Myometrial cell (primary cell): ENCODE data around the gene KIFAP3. TPM values are rescaled to one million over a fixed set of nuclear protein-coding genes. Genes with fewer than 3 reads are reported as not detected.

ENCODE experiments used
- total RNA-seq: library from RNA; depleted of rRNA; stranded (reverse); fragments of >200 nt; gene quantifications from 2 replicates; pipeline ENCODE4 v1.2.3, GENCODE V29; 2015

Gene KIFAP3
- 19.0 and 23.7 TPM in 2 replicates for total RNA-seq

DNA sequence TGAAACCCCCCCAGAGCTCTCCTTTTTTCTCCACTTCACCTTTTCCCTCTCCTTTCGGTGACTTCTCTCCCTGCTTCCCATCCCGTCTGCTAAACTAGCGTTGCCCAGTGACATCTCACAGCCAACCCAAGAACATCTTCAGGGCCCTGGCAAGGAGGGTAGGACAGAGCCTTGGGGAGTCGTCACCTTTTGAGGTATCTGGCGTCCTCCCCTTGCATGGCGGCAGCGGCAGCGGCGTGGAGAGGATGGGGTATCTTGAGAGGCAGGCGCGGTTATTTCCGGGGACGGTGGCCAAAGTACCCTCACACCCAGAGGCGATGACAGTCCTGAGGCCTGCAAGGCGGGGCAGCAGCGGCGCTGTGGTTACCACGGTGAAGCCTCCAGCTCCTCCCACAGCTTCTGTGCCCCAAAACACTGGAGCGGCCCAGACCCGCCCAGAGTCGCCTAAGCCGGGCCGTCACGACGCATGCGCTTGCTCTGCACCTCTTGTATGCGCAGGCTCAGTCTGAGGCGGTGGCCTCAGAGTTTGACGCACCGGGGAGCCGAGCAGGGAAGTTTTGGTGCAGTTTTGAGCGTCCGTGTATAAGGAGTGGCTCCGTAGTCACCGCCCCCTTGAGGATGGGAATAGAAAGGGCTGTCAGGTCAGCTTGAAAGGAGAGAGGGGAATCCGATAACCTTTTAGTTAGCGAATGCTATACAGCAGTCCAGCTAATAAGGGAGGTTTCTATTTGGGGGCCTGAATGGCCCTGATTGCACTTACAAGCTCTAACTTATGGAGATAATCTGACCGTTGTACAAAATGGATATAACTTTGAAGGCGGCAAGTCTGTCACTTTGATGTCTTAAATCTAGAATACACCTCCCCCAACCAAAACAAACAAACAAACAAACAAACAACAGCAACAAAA lies at the start of gene KIFAP3:
TSS of gene KIFAP3 (minus strand) at position 446 of the 908 bp plus-strand sequence. CDS start at position 218, 228 bp downstream.

DNA sequence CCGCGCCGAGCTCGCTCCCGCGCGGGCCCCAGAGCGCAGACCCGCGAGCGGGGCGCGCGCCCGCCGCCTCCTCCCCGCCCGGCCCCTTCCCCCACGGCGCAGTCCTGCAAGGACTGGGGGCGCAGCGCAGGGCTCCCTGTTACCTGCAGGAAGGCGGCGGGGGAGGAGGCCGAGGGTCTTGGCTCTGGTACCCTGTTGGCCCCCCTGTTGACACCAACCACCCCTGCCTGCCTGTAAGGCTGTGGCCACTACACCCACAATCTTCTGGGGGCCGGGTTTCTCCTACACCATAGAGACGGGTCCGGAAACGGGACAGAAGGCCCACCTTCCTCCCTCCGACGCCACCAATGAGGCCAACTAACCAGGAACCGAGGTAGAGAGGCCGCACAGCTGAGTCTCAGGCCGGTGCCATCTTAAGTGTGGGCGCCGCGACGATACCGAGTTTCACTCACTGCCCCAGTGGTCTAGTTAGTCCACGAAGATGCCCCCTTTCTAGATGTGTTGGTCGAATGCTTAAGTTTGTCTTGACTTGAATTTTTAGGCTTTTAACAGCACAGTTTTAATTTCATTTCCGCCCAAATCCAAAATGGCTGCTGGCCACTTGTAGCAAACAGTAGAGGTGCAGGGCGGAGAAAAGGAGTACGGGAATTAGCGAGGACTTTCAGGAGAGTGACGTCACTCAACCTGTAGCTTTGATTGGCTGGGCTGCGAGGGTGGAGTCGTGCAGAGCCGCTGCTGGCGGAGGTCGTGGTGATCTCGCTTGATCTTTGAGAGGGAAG lies 180.7 kb downstream of the KIFAP3 start, which contains the start of gene SCYL3:
TSS of gene SCYL3 (minus strand) at position 252 of the 779 bp plus-strand sequence. CDS start 5,056 bp downstream, outside the sequence.

Other genes with a start within 250 kb of the KIFAP3 start
- gene SCYL3, start 180.8 kb downstream of the KIFAP3 start, total RNA-seq, result 4.0 and 5.8 TPM in 2 replicates
- gene NTMT2, start 71.3 kb upstream of the KIFAP3 start, total RNA-seq, result not detected in 2 replicates